ENCODE measurements around the gene CLCN1. TPM values are rescaled to one million over a fixed set of nuclear protein-coding genes. Genes with fewer than 3 reads are reported as not detected.

Gene CLCN1
- total and polyA plus RNA-seq, 2 donors (not counting 3 experiments of a cell fraction or from before 2014, with no cell fraction given) = not detected

GRCh38 chr7:143390104-143390772 is 74.3 kb downstream of the CLCN1 start:
- peak; percentile 15 for FAIRE-seq
- intact Hi-C loops (cut with micrococcal nuclease) = loop anchor here (2.0 to 5.0 kb wide), 2 partner anchors 19 to 583 kb away; no protein-coding TSS in a partner anchor
- TF ChIP-seq POLR2A (IDR thresholded peaks at IDR 0.05; ENCODE audit: low read depth, low read length) (peak; percentile 67), EZH2 (IDR thresholded peaks at IDR 0.05; ENCODE audit: borderline replicate concordance, low read depth, low read length, severe bottlenecking) (no peak), POLR2AphosphoS5 (IDR thresholded peaks at IDR 0.05; ENCODE audit: insufficient read depth, low read depth, low read length) (peak; percentile 41)
- DNase-seq (ENCODE audit: low read depth, low spot score) = no peak
- H3K4me3 ChIP-seq (replicated peaks in 1 of 3; ENCODE audit: insufficient read depth in 1 of 3, low read depth in 1 of 3, low read length in 3 of 3) = no peak overlapping the region
- POLR2A ChIA-PET = interaction anchor here (1.6 to 2.9 kb wide), 2 partner anchors 8 to 10 kb away, joined by 7 to 8 read pairs; no protein-coding TSS in a partner anchor
- H4K20me1 ChIP-seq (replicated peaks; ENCODE audit: control insufficient read depth, extremely low read depth, insufficient read depth, low read length) = no peaks in the 10 kb centered on the region
- no TSS peak for BruUV-seq (replicated peaks)
- dilution Hi-C loops (cut with MboI; ENCODE audit: extremely low pct_ligation_motif_present, low sequenced_read_pairs) = loop anchor here (25.0 kb wide), 1 partner anchor 122 kb away; no protein-coding TSS in a partner anchor
- CTCF ChIA-PET = interaction anchor here (1.0 to 4.5 kb wide), 8 partner anchors 8 to 150 kb away, joined by 3 to 24 read pairs (median 8); partner anchors contain the start of gene EPHA1
- peak overlapping the region; percentile 14 for H3K27ac ChIP-seq (ENCODE audit: insufficient read depth, low read depth, low read length)
- no peak overlapping the region for H3K9ac ChIP-seq (replicated peaks; ENCODE audit: extremely low read depth, insufficient read depth, low read length)
- H3K79me2 ChIP-seq (ENCODE audit: control insufficient read depth, insufficient read depth, low read length) = peaks cover 43% of the 10 kb centered on the region
- H3K36me3 ChIP-seq (ENCODE audit: control insufficient read depth in 2 of 2, extremely low read depth in 1 of 2, insufficient read depth in 2 of 2, low read length in 2 of 2) = peaks cover 19 to 39% of the 10 kb centered on the region in 2 experiments
- no peaks in the 10 kb centered on the region for H3K27me3 ChIP-seq (ENCODE audit: control insufficient read depth in 2 of 2, insufficient read depth in 2 of 2, low read length in 2 of 2)
- no peaks in the 10 kb centered on the region for H3K9me3 ChIP-seq (replicated peaks; ENCODE audit: control insufficient read depth, insufficient read depth, low read length)
- no peaks in the 10 kb centered on the region for H3K9me1 ChIP-seq (replicated peaks; ENCODE audit: control insufficient read depth, extremely low read depth, insufficient read depth, low read length)
- H3K4me1 ChIP-seq (ENCODE audit: control insufficient read depth, extremely low read depth, insufficient read depth, low read length) = peaks cover 80% of the 10 kb centered on the region
- no peak overlapping the region for H3K4me2 ChIP-seq (ENCODE audit: insufficient read depth, low read length)
- no peak overlapping the region for H2AFZ ChIP-seq (ENCODE audit: low read depth, low read length)

GRCh38 chr7:143390773-143391317 is 74.9 kb downstream of the CLCN1 start:
- no peaks in the 10 kb centered on the region for H3K27me3 ChIP-seq (ENCODE audit: control insufficient read depth in 2 of 2, insufficient read depth in 2 of 2, low read length in 2 of 2)
- POLR2A ChIA-PET = interaction anchor here (1.6 to 2.9 kb wide), 2 partner anchors 9 to 11 kb away, joined by 7 to 8 read pairs; no protein-coding TSS in a partner anchor
- peak overlapping the region; percentile 40 for H3K9ac ChIP-seq (replicated peaks; ENCODE audit: extremely low read depth, insufficient read depth, low read length)
- DNase-seq (ENCODE audit: low read depth, low spot score) (no peak), FAIRE-seq (no peak)
- no peak overlapping the region for H3K4me3 ChIP-seq (replicated peaks in 1 of 3; ENCODE audit: insufficient read depth in 1 of 3, low read depth in 1 of 3, low read length in 3 of 3)
- CTCF ChIA-PET = interaction anchor here (1.2 to 4.5 kb wide), 8 partner anchors 9 to 150 kb away, joined by 3 to 24 read pairs (median 8); partner anchors contain the start of gene EPHA1
- TSS peak; percentile 93 for BruUV-seq (replicated peaks)
- H3K4me2 ChIP-seq (ENCODE audit: insufficient read depth, low read length) = peak overlapping the region; percentile 3
- H3K4me1 ChIP-seq (ENCODE audit: control insufficient read depth, extremely low read depth, insufficient read depth, low read length) = peaks cover 82% of the 10 kb centered on the region
- H4K20me1 ChIP-seq (replicated peaks; ENCODE audit: control insufficient read depth, extremely low read depth, insufficient read depth, low read length) = no peaks in the 10 kb centered on the region
- intact Hi-C loops (cut with micrococcal nuclease) (loop anchor here (1.0 to 5.0 kb wide), 3 partner anchors 8 to 584 kb away; no protein-coding TSS in a partner anchor), dilution Hi-C loops (cut with MboI; ENCODE audit: extremely low pct_ligation_motif_present, low sequenced_read_pairs) (loop anchor here (25.0 kb wide), 1 partner anchor 121 kb away; no protein-coding TSS in a partner anchor)
- peaks cover 19 to 39% of the 10 kb centered on the region in 2 experiments for H3K36me3 ChIP-seq (ENCODE audit: control insufficient read depth in 2 of 2, extremely low read depth in 1 of 2, insufficient read depth in 2 of 2, low read length in 2 of 2)
- no peak overlapping the region for H2AFZ ChIP-seq (ENCODE audit: low read depth, low read length)
- peak overlapping the region; percentile 88 for H3K27ac ChIP-seq (ENCODE audit: insufficient read depth, low read depth, low read length)
- peaks cover 37% of the 10 kb centered on the region for H3K79me2 ChIP-seq (ENCODE audit: control insufficient read depth, insufficient read depth, low read length)
- TF ChIP-seq POLR2A (IDR thresholded peaks at IDR 0.05; ENCODE audit: low read depth, low read length) (no peak), MYC (IDR thresholded peaks at IDR 0.05; ENCODE audit: low read depth, low read length) (no peak), EZH2 (IDR thresholded peaks at IDR 0.05; ENCODE audit: borderline replicate concordance, low read depth, low read length, severe bottlenecking) (no peak), POLR2AphosphoS5 (IDR thresholded peaks at IDR 0.05; ENCODE audit: insufficient read depth, low read depth, low read length) (no peak), GATA2 (IDR thresholded peaks at IDR 0.05; ENCODE audit: insufficient read depth, insufficient read length, low read depth, low read length) (no peak), JUN (IDR thresholded peaks at IDR 0.05; ENCODE audit: borderline replicate concordance, insufficient read depth, insufficient read length, low read depth) (no peak), MAX (IDR thresholded peaks at IDR 0.05; ENCODE audit: insufficient read depth, insufficient read length) (no peak), CTCF (IDR thresholded peaks at IDR 0.05; ENCODE audit: extremely low read depth in 1 of 2, insufficient read depth in 1 of 2, low read depth in 1 of 2, low read length in 2 of 2) (no peak), FOS (IDR thresholded peaks at IDR 0.05; ENCODE audit: borderline replicate concordance, insufficient read depth, low read length) (no peak)
- no peaks in the 10 kb centered on the region for H3K9me1 ChIP-seq (replicated peaks; ENCODE audit: control insufficient read depth, extremely low read depth, insufficient read depth, low read length)
- H3K9me3 ChIP-seq (replicated peaks; ENCODE audit: control insufficient read depth, insufficient read depth, low read length) = no peaks in the 10 kb centered on the region
